Neural cell (in vitro differentiated cells): ENCODE measurements around the gene TLE3. TPM values are rescaled to one million over a fixed set of nuclear protein-coding genes. Genes with fewer than 3 reads are reported as not detected.

Source experiments
- H2AFZ ChIP-seq: fragments of 200-600, 300-800 bp; sonication (generic), shearing (Covaris generic); 2 replicates; pipeline ENCODE4 v1.6.0; 2014; ENCODE audit warnings: low read depth, mild to moderate bottlenecking, antibody characterized with exemption, low read length, moderate library complexity
- H3F3A ChIP-seq: fragments of 200-600 bp; shearing (Covaris generic); 2 replicates; pipeline ENCODE4 v1.6.1; 2016; ENCODE audit warnings: mild to moderate bottlenecking, moderate library complexity, mixed read lengths, antibody characterized with exemption, low read length; ENCODE audit not compliant: insufficient read depth, poor library complexity, severe bottlenecking
- H3K27ac ChIP-seq: fragments of 200-600, 300-800 bp; sonication (generic), shearing (Covaris generic); 2 replicates; pipeline ENCODE4 v1.5.1; 2014; ENCODE audit warnings: mild to moderate bottlenecking, low read length, moderate library complexity
- H3K27me3 ChIP-seq: fragments of 300-800, 200-600 bp; sonication (generic), shearing (Covaris generic); 2 replicates; pipeline ENCODE4 v1.6.0; 2014; ENCODE audit warnings: mild to moderate bottlenecking, low read depth, low read length, moderate library complexity; ENCODE audit not compliant: insufficient read depth
- H3K36me3 ChIP-seq: fragments of 300-800, 200-600 bp; sonication (generic), shearing (Covaris generic); 2 replicates; pipeline ENCODE4 v1.5.1; 2014; ENCODE audit warnings: mild to moderate bottlenecking, antibody characterized with exemption, low read length, moderate library complexity; ENCODE audit not compliant: insufficient read depth
- H3K4me2 ChIP-seq: fragments of 300-800, 200-600 bp; sonication (generic), shearing (Covaris generic); 2 replicates; pipeline ENCODE4 v1.6.0; 2014; ENCODE audit warnings: mild to moderate bottlenecking, low read length
- H3K4me3 ChIP-seq: fragments of 300-800, 200-600 bp; sonication (generic), shearing (Covaris generic); 2 replicates; pipeline ENCODE4 v1.5.1; 2014; ENCODE audit warnings: mild to moderate bottlenecking, low read length, moderate library complexity
- H3K79me2 ChIP-seq: fragments of 200-600 bp; shearing (Covaris generic); replicated peaks from 2 replicates; pipeline ENCODE4 v1.6.0; 2014; ENCODE audit warnings: mild to moderate bottlenecking, low read length, moderate library complexity; ENCODE audit not compliant: insufficient read depth
- H3K9ac ChIP-seq: fragments of 300-800, 200-600 bp; sonication (generic), shearing (Covaris generic); 2 replicates; pipeline ENCODE4 v1.6.1; 2016; ENCODE audit warnings: mild to moderate bottlenecking, low read length, mixed read lengths
- H3K9me2 ChIP-seq: fragments of 200-600 bp; shearing (Covaris generic); 2 replicates; pipeline ENCODE4 v1.6.1; 2016; ENCODE audit warnings: mild to moderate bottlenecking, low read length, mixed read lengths; ENCODE audit not compliant: insufficient read depth
- H3K9me3 ChIP-seq: fragments of 200-600, 300-800 bp; sonication (generic), shearing (Covaris generic); 2 replicates; pipeline ENCODE4 v1.6.1; 2016; ENCODE audit warnings: mild to moderate bottlenecking, mixed run types, low read length, moderate library complexity, mixed read lengths
- H4K20me1 ChIP-seq: fragments of 200-600 bp; shearing (Covaris generic); 2 replicates; pipeline ENCODE4 v1.6.1; 2016; ENCODE audit warnings: mild to moderate bottlenecking, mixed run types; ENCODE audit not compliant: insufficient read depth
- EP300 ChIP-seq: fragments of 450-650 bp; conservative IDR thresholded peaks from 2 replicates; pipeline ENCODE4 v1.6.1; 2014; ENCODE audit warnings: antibody characterized with exemption, mild to moderate bottlenecking, moderate library complexity; ENCODE audit not compliant: poor library complexity, severe bottlenecking
- EZH2 ChIP-seq: fragments of 200-600, 300-800 bp; shearing (Covaris generic), sonication (generic); IDR thresholded peaks from 2 replicates; pipeline ENCODE4 v1.6.1; 2014; ENCODE audit warnings: antibody characterized with exemption, low read length, borderline replicate concordance, mild to moderate bottlenecking; ENCODE audit not compliant: insufficient read depth, poor library complexity, severe bottlenecking
- MXI1 ChIP-seq: fragments of 450-650 bp; conservative IDR thresholded peaks from 2 replicates; pipeline ENCODE4 v1.6.1; 2014; ENCODE audit warnings: antibody characterized with exemption, mild to moderate bottlenecking; ENCODE audit not compliant: poor library complexity, severe bottlenecking
- POLR2AphosphoS5 ChIP-seq: IDR thresholded peaks from 2 replicates; pipeline ENCODE4 v1.6.1; 2012
- RAD21 ChIP-seq: fragments of 450-650 bp; conservative IDR thresholded peaks from 2 replicates; pipeline ENCODE4 v1.6.1; 2014; ENCODE audit warnings: antibody characterized with exemption, mild to moderate bottlenecking, moderate library complexity
- SMC3 ChIP-seq: fragments of 450-650 bp; conservative IDR thresholded peaks from 2 replicates; pipeline ENCODE4 v1.6.1; 2014; ENCODE audit warnings: antibody characterized with exemption, mild to moderate bottlenecking, moderate library complexity; ENCODE audit not compliant: poor library complexity
- TAF1 ChIP-seq: IDR thresholded peaks from 2 replicates; pipeline ENCODE4 v1.6.1; 2012; ENCODE audit warnings: low read depth
- polyA plus RNA-seq: library from polyadenylated mRNA; depleted of rRNA; stranded (reverse); fragments of >200 nt; gene quantifications from 2 replicates; pipeline ENCODE4 v1.2.3, GENCODE V29; 2014
- TF ChIP-seq, protein P1 (sequence below): IDR thresholded peaks from 2 replicates; pipeline ENCODE4 v1.6.1; 2012; ENCODE audit warnings: borderline replicate concordance
- TF ChIP-seq, protein P2 (sequence below): fragments of 450-650 bp; IDR thresholded peaks from 2 replicates; pipeline ENCODE4 v1.5.1; 2014; ENCODE audit warnings: antibody characterized with exemption, mild to moderate bottlenecking, moderate library complexity; ENCODE audit not compliant: poor library complexity, severe bottlenecking

Gene TLE3
- polyA plus RNA-seq, 1 donor from 2014 or later, result 27.6 TPM

DNA sequence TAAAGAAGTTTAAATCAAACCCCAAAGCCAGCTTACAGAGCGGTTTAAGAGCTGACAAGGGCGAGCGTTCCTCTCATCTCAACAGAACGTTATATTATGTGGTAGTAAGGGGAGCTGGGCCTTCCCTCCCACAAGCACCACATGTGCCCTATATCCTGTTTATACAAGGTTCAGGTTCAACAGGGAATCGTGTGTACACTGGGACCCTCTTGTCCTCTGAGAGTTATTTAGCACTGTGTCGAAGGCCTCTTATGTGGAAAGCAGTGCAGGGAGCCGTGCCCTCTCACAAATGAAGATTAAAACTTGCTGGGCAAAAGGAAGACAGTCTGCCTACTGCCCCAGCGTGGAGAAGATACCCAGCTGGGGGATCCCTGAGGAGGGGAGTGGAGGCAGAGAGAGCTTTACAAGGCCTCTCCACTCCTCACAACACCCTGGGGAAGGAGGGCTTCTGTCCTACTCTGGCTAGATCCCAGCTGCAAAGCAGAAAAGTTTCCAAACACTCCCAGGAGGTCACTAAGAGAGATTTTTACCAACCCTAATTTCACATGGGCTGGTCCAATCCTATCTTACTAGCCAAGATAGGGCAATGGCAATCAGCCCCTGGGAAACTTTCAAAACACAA is 2.9 kb downstream of the TLE3 start:
- Histone ChIP-seq H2AFZ (no peak overlapping the region), H3F3A (peaks cover 10% of the 10 kb centered on the region), H3K27me3 (peaks cover 8% of the 10 kb centered on the region), H3K9ac (peak overlapping the region; percentile 89), H3K79me2 (peaks cover 60% of the 10 kb centered on the region), H3K27ac (no peak overlapping the region), H4K20me1 (no peaks in the 10 kb centered on the region), H3K9me3 (no peaks in the 10 kb centered on the region), H3K4me3 (peak overlapping the region; percentile 92), H3K36me3 (no peaks in the 10 kb centered on the region), H3K4me2 (peak overlapping the region; percentile 49), H3K9me2 (no peaks in the 10 kb centered on the region)
- TF ChIP-seq RAD21 (peak; percentile 8), EP300 (no peak)

DNA sequence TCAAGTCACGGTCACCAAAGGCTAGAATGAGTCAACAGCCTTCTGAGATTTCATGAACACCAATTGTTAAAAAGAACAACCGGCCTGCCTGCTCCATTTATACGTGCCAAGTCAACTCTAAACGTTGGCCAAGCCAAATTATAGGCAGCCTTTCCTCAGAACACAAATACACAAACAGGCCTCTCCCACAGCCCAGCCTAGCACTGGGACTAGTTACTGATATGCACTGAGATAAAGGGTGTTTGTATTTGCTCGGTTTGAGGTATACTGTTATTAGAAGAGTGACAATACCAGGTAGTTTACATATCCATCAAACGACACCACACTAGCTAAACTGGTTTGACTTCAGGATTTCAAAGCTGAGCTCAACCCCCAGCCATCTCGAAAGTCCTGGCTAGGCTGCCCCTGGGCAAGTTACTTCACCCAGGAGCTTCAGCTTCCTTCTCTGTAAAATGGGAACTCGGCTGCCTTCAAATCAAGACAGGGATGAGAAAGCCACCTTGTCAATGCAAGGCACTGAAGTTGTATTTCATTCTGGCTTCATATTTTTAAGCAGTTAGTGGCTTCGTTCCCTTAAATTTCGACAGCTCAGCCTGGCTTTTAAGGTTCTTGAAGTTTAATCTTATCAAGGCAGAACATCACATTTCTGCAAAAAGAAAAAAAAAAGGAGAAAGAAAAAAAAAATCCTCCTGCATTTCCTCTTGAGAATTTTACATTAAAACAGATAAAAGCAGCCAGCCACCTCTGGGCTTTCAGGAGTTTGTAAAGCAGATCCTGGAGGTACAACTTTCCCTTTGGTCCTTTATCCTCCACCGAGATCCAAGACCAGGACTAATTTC is 4.0 kb downstream of the TLE3 start:
- Histone ChIP-seq H3K4me2 (no peak overlapping the region), H2AFZ (no peak overlapping the region), H3K27ac (no peak overlapping the region), H3K27me3 (peaks cover 7% of the 10 kb centered on the region), H4K20me1 (no peaks in the 10 kb centered on the region), H3K9ac (no peak overlapping the region), H3F3A (peaks cover 10% of the 10 kb centered on the region), H3K36me3 (no peaks in the 10 kb centered on the region), H3K4me3 (peak overlapping the region; percentile 47), H3K79me2 (peaks cover 68% of the 10 kb centered on the region), H3K9me3 (no peaks in the 10 kb centered on the region), H3K9me2 (no peaks in the 10 kb centered on the region)
- TF ChIP-seq TAF1 (no peak), EZH2 (no peak), POLR2AphosphoS5 (no peak), SMC3 (no peak), MXI1 (no peak)

DNA sequence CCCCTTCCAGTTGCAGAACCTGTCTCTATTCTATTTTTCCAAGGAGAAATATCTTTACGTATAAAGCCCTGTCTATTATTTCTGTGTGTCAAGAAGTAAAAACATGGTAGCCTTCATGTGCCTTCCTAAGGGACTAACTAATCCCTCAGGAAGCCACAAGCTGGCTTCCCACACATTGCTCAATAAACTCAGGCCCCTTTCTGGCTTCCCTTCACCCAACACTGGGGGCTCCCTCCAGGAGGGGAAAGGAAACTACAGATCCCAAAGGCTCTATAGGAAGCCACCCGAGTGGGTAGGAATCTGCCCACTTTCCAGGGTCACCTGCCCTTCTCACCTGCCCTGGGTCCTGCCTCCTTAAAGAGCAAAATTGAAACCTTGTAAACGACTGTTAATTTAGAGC is 4.6 kb downstream of the TLE3 start:
- Histone ChIP-seq H3K27ac (no peak overlapping the region), H3K9ac (no peak overlapping the region), H3F3A (peaks cover 10% of the 10 kb centered on the region), H3K9me2 (no peaks in the 10 kb centered on the region), H2AFZ (no peak overlapping the region), H3K36me3 (no peaks in the 10 kb centered on the region), H4K20me1 (no peaks in the 10 kb centered on the region), H3K79me2 (peaks cover 68% of the 10 kb centered on the region), H3K4me2 (no peak overlapping the region), H3K27me3 (peaks cover under 1% of the 10 kb centered on the region), H3K9me3 (no peaks in the 10 kb centered on the region), H3K4me3 (peak overlapping the region; percentile 47)
- TF ChIP-seq MXI1 (no peak), POLR2AphosphoS5 (no peak), RAD21 (no peak)
- TF ChIP-seq, protein P1, sequence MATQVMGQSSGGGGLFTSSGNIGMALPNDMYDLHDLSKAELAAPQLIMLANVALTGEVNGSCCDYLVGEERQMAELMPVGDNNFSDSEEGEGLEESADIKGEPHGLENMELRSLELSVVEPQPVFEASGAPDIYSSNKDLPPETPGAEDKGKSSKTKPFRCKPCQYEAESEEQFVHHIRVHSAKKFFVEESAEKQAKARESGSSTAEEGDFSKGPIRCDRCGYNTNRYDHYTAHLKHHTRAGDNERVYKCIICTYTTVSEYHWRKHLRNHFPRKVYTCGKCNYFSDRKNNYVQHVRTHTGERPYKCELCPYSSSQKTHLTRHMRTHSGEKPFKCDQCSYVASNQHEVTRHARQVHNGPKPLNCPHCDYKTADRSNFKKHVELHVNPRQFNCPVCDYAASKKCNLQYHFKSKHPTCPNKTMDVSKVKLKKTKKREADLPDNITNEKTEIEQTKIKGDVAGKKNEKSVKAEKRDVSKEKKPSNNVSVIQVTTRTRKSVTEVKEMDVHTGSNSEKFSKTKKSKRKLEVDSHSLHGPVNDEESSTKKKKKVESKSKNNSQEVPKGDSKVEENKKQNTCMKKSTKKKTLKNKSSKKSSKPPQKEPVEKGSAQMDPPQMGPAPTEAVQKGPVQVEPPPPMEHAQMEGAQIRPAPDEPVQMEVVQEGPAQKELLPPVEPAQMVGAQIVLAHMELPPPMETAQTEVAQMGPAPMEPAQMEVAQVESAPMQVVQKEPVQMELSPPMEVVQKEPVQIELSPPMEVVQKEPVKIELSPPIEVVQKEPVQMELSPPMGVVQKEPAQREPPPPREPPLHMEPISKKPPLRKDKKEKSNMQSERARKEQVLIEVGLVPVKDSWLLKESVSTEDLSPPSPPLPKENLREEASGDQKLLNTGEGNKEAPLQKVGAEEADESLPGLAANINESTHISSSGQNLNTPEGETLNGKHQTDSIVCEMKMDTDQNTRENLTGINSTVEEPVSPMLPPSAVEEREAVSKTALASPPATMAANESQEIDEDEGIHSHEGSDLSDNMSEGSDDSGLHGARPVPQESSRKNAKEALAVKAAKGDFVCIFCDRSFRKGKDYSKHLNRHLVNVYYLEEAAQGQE, result no peak
- TF ChIP-seq, protein P2, sequence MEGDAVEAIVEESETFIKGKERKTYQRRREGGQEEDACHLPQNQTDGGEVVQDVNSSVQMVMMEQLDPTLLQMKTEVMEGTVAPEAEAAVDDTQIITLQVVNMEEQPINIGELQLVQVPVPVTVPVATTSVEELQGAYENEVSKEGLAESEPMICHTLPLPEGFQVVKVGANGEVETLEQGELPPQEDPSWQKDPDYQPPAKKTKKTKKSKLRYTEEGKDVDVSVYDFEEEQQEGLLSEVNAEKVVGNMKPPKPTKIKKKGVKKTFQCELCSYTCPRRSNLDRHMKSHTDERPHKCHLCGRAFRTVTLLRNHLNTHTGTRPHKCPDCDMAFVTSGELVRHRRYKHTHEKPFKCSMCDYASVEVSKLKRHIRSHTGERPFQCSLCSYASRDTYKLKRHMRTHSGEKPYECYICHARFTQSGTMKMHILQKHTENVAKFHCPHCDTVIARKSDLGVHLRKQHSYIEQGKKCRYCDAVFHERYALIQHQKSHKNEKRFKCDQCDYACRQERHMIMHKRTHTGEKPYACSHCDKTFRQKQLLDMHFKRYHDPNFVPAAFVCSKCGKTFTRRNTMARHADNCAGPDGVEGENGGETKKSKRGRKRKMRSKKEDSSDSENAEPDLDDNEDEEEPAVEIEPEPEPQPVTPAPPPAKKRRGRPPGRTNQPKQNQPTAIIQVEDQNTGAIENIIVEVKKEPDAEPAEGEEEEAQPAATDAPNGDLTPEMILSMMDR, result peak; percentile 14
